Naive B cell (primary cell): Measurements from ENCODE around the gene CACNA1S. TPM values are rescaled to one million over a fixed set of nuclear protein-coding genes. Genes with fewer than 3 reads are reported as not detected.
A peak's percentile ranks its signal among the peaks of the same experiment; 100 is the strongest.

Source experiments
- ATAC-seq, 2 donors: fragments of 150-1000 bp; cut with Tn5 transposase; 2 replicates each; pipeline ENCODE4 v1.10.0; 2021; ENCODE audit warnings: low read depth in 2 of 2, mild to moderate bottlenecking in 2 of 2, moderate library complexity in 2 of 2
- DNase-seq: peaks from one replicate; pipeline ENCODE4 v3.0.0; 2022
- H3K27ac Mint-ChIP-seq, 6 donors: one replicate each; pipeline ENCODE4 v1.8.0; 2020 to 2022; ENCODE audit warnings: mild to moderate bottlenecking in 6 of 6, mixed read lengths in 6 of 6, moderate library complexity in 5 of 6, inconsistent platforms in 2 of 6
- H3K27me3 Mint-ChIP-seq, 3 donors: one replicate each; pipeline ENCODE4 v1.8.0; 2021 to 2022; ENCODE audit warnings: mixed read lengths in 3 of 3, mild to moderate bottlenecking in 1 of 3
- H3K36me3 Mint-ChIP-seq, 2 donors: one replicate each; pipeline ENCODE4 v1.8.0; 2020 to 2022; ENCODE audit warnings: mixed read lengths in 2 of 2, inconsistent platforms in 1 of 2, mild to moderate bottlenecking in 1 of 2
- H3K4me1 Mint-ChIP-seq, 3 donors: one replicate each; pipeline ENCODE4 v1.8.0; 2020 to 2022; ENCODE audit warnings: mixed read lengths in 3 of 3, inconsistent platforms in 1 of 3, mild to moderate bottlenecking in 1 of 3, moderate library complexity in 1 of 3
- H3K4me3 Mint-ChIP-seq, 8 donors: one replicate each; pipeline ENCODE4 v1.8.0; 2020 to 2022; ENCODE audit warnings: mild to moderate bottlenecking in 8 of 8, mixed read lengths in 8 of 8, moderate library complexity in 8 of 8, inconsistent platforms in 2 of 8
- H3K9me3 Mint-ChIP-seq, 7 donors: one replicate each; pipeline ENCODE4 v1.8.0; 2020 to 2022; ENCODE audit warnings: mixed read lengths in 7 of 7, mild to moderate bottlenecking in 5 of 7, inconsistent platforms in 2 of 7, moderate library complexity in 1 of 7
- polyA plus RNA-seq, 6 donors: library from polyadenylated mRNA; unstranded; fragments of 300-500 nt; fragmentation: Illumina TruSeq; gene quantifications; one replicate each; pipeline ENCODE4 v1.2.3, GENCODE V29; 2021; ENCODE audit warnings: low read depth in 6 of 6

Gene CACNA1S
- polyA plus RNA-seq, result not detected

- DNase-seq (no peak), ATAC-seq (no peak)
- peak within 1 kb of the TSS in 1 of 6 donors; percentile 79 for H3K27ac Mint-ChIP-seq
- H3K27me3 Mint-ChIP-seq, result peaks cover 25 to 46% (median 33%) of the 10 kb centered on the region in 3 donors
- H3K9me3 Mint-ChIP-seq, result no peaks in the 10 kb centered on the region
- peaks cover 0 to 13% (median 8%) of the 10 kb centered on the region in 3 donors for H3K4me1 Mint-ChIP-seq
- H3K4me3 Mint-ChIP-seq, result peak within 1 kb of the TSS; percentile 25 to 74 (median 60)
- no peaks in the 10 kb centered on the region for H3K36me3 Mint-ChIP-seq
Observed at GRCh38 chr1:201112173-201112731, at the start of gene CACNA1S. Gene CACNA1S (minus strand): TSS chr1:201112426. CDS start chr1:201112339, 87 bp downstream.

DNA sequence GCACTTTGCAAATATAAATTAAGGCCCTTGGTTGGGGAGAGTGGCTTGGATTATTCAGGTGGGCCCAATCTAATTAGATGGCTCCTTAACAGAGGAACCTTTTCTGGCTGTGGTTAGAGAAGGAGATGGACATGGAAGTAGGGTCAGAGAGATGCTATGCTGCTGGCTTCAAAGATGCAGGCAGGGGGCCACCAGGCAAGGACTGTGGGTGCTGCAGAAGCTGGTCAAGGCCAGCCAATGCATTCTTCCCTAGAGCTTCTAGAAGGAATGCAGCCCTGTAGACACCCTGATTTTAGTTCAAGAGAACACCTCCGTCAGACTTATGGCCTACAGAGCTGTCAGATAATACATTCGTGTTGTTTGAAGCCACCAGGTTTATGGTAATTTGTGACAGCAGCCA is 45.7 kb upstream of the CACNA1S start:
- peaks cover 12 to 14% (median 13%) of the 10 kb centered on the region in 3 donors for H3K4me1 Mint-ChIP-seq
- H3K36me3 Mint-ChIP-seq, result no peaks in the 10 kb centered on the region
- H3K27ac Mint-ChIP-seq, result no peak overlapping the region
- no peak overlapping the region for H3K4me3 Mint-ChIP-seq
- H3K9me3 Mint-ChIP-seq, result no peaks in the 10 kb centered on the region
- ATAC-seq (no peak), DNase-seq (no peak)
- H3K27me3 Mint-ChIP-seq, result peaks cover 29 to 32% (median 30%) of the 10 kb centered on the region in 3 donors

DNA sequence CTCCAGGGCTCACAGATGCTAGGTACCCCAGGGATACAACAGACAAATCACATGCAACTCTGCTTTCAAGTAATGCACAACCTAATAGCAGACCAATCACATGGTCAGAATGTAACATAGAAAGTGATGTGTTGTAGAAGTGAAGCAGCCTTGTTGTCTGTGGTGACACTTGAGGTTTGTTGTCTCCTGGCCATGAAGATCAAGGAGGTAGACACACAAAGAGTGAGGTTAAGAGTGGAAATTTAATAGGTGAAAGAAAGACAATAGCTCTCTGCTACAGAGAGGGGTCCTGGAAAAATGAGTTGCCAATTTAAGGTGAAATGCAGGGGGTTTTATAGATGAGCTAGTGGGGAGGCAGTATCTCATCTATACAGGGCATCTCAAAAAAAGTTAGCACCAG is 44.6 kb upstream of the CACNA1S start:
- ATAC-seq (no peak), DNase-seq (no peak)
- H3K27ac Mint-ChIP-seq, result no peak overlapping the region
- no peaks in the 10 kb centered on the region for H3K9me3 Mint-ChIP-seq
- H3K27me3 Mint-ChIP-seq, result peaks cover 23 to 32% (median 29%) of the 10 kb centered on the region in 3 donors
- peak overlapping the region in 1 of 8 donors; percentile 60 for H3K4me3 Mint-ChIP-seq
- peaks cover 14 to 16% (median 14%) of the 10 kb centered on the region in 3 donors for H3K4me1 Mint-ChIP-seq
- no peaks in the 10 kb centered on the region for H3K36me3 Mint-ChIP-seq

- peaks cover 14 to 18% (median 16%) of the 10 kb centered on the region in 3 donors for H3K4me1 Mint-ChIP-seq
- no peak overlapping the region for H3K27ac Mint-ChIP-seq
- H3K4me3 Mint-ChIP-seq, result peak overlapping the region in 1 of 8 donors; percentile 60
- peaks cover 23 to 32% (median 29%) of the 10 kb centered on the region in 3 donors for H3K27me3 Mint-ChIP-seq
- H3K9me3 Mint-ChIP-seq, result no peaks in the 10 kb centered on the region
- peaks cover 2 to 3% of the 10 kb centered on the region in 2 donors for H3K36me3 Mint-ChIP-seq
- DNase-seq, result no peak
- no peak for ATAC-seq
Observed at GRCh38 chr1:201156346-201156745, 44.1 kb upstream of the CACNA1S start.

DNA sequence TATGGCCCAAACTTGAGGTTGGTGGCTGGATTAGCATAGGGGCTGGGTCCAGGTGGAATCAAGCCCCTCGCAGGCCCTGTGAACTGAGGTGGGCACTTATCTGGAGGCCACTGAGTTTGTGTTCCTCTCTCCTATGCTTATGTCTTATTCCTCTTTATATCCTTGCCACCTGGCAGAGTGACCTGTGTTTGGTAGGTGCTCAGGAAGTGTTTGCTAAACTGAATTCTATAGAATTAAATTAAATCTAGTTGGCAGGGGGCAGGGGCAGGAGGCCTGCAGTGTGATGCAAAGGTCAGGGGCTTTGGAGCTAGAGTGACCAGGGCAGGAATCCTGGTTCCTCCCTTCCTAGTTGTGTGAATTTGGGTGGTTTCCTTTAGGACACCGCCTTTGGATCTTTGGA is 43.1 kb upstream of the CACNA1S start:
- no peak for ATAC-seq
- no peaks in the 10 kb centered on the region for H3K9me3 Mint-ChIP-seq
- DNase-seq, result no peak
- peaks cover 9 to 10% of the 10 kb centered on the region in 2 donors for H3K36me3 Mint-ChIP-seq
- peaks cover 23 to 29% (median 28%) of the 10 kb centered on the region in 3 donors for H3K27me3 Mint-ChIP-seq
- peak overlapping the region in 3 of 8 donors; percentile 13 to 85 (median 59) for H3K4me3 Mint-ChIP-seq
- peaks cover 14 to 22% (median 16%) of the 10 kb centered on the region in 3 donors for H3K4me1 Mint-ChIP-seq
- H3K27ac Mint-ChIP-seq, result peak overlapping the region in 2 of 6 donors; percentile 13 to 41

DNA sequence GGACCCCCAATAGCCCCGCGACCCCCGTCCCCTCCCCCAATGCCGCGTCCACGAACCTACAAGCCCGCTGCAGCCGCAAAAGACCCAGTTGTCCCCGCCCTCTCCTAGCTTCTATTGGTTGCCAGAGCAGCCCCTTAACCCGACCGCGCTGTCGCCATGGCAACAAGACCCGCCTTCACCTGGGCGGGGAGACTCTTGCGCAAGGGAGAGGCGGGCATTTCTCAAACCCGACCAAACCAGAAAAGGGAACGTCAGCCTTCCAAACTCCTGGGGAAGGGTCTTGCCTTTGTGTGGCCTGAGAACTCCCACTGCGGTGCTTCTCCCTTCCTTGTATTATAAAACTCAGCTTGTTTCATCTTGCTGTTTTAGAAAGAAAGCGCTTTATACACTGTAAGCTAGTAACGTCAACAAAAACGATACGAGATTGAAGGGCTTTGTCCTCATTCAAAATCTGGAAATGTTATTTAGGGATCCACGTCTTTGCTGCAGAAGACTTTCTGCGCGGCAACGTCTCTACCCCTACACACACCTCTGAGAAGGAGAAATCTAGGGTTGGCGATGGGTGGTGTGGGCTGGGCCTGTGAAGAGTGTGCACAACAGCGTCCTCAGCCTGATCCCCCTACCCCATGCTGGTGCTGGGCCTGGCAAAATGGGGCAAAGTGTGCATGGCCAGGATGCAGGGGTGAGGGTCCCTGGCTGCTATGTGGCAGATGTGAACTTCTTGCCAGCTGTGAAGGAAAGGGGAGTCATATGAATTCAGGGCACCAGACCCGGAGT is 42.4 kb upstream of the CACNA1S start, which contains the start of gene TMEM9:
Gene TMEM9, minus strand, starts transcription at position 86 of the 777 bp plus-strand sequence. CDS start 551 bp downstream, outside the sequence.
- H3K9me3 Mint-ChIP-seq, result no peaks in the 10 kb centered on the region
- peaks cover 23 to 29% (median 23%) of the 10 kb centered on the region in 3 donors for H3K27me3 Mint-ChIP-seq
- H3K4me3 Mint-ChIP-seq, result peak within 1 kb of the TSS; percentile 85 to 97 (median 92)
- peaks cover 9 to 10% of the 10 kb centered on the region in 2 donors for H3K36me3 Mint-ChIP-seq
- peak; percentile 97 to 98 for ATAC-seq
- H3K27ac Mint-ChIP-seq, result peak within 1 kb of the TSS; percentile 69 to 97 (median 85)
- H3K4me1 Mint-ChIP-seq, result peaks cover 14 to 22% (median 16%) of the 10 kb centered on the region in 3 donors
- peak; percentile 95 for DNase-seq

GRCh38 chr1:201153474-201154388 is 41.5 kb upstream of the CACNA1S start:
- peak overlapping the region; percentile 85 to 97 (median 92) for H3K4me3 Mint-ChIP-seq
- peak; percentile 72 to 78 for ATAC-seq
- peaks cover 18 to 23% (median 19%) of the 10 kb centered on the region in 3 donors for H3K27me3 Mint-ChIP-seq
- DNase-seq, result no peak
- H3K9me3 Mint-ChIP-seq, result no peaks in the 10 kb centered on the region
- peaks cover 14 to 22% (median 16%) of the 10 kb centered on the region in 3 donors for H3K4me1 Mint-ChIP-seq
- H3K27ac Mint-ChIP-seq, result peak overlapping the region; percentile 69 to 97 (median 85)
- H3K36me3 Mint-ChIP-seq, result peaks cover 9 to 14% of the 10 kb centered on the region in 2 donors

GRCh38 chr1:201149400-201149799 is 37.2 kb upstream of the CACNA1S start:
- Mint-ChIP-seq H3K4me1 (peaks cover 10 to 17% (median 17%) of the 10 kb centered on the region in 3 donors), H3K9me3 (no peaks in the 10 kb centered on the region), H3K27me3 (no peaks in the 10 kb centered on the region), H3K4me3 (peak overlapping the region in 1 of 8 donors; percentile 64), H3K27ac (no peak overlapping the region), H3K36me3 (peaks cover 34 to 39% of the 10 kb centered on the region in 2 donors)
- peak; percentile 9 for DNase-seq
- ATAC-seq, result no peak

GRCh38 chr1:201147396-201148015 is 35.3 kb upstream of the CACNA1S start:
- ATAC-seq, result no peak
- Mint-ChIP-seq H3K4me3 (no peak overlapping the region), H3K4me1 (peaks cover 3 to 10% (median 9%) of the 10 kb centered on the region in 3 donors), H3K36me3 (peaks cover 40 to 58% of the 10 kb centered on the region in 2 donors), H3K9me3 (no peaks in the 10 kb centered on the region), H3K27ac (peak overlapping the region in 1 of 6 donors; percentile 58), H3K27me3 (no peaks in the 10 kb centered on the region)
- DNase-seq, result no peak

- peaks cover 40 to 63% of the 10 kb centered on the region in 2 donors for H3K36me3 Mint-ChIP-seq
Observed at GRCh38 chr1:201146626-201147390, 34.6 kb upstream of the CACNA1S start.

GRCh38 chr1:201145816-201146215 is 33.6 kb upstream of the CACNA1S start:
- no peak for DNase-seq
- Mint-ChIP-seq H3K9me3 (no peaks in the 10 kb centered on the region), H3K27me3 (no peaks in the 10 kb centered on the region), H3K4me3 (no peak overlapping the region), H3K36me3 (peaks cover 32 to 61% of the 10 kb centered on the region in 2 donors), H3K4me1 (peaks cover 3 to 6% (median 6%) of the 10 kb centered on the region in 3 donors), H3K27ac (peak overlapping the region in 1 of 6 donors; percentile 30)
- no peak for ATAC-seq

More at GRCh38 chr1:201146626-201147390, 34.6 kb upstream of the CACNA1S start:
- Mint-ChIP-seq H3K4me3 (no peak overlapping the region), H3K27ac (no peak overlapping the region), H3K9me3 (no peaks in the 10 kb centered on the region), H3K27me3 (no peaks in the 10 kb centered on the region), H3K4me1 (peaks cover 3 to 8% (median 6%) of the 10 kb centered on the region in 3 donors)
- DNase-seq (no peak), ATAC-seq (no peak)

GRCh38 chr1:201145132-201145531 is 32.9 kb upstream of the CACNA1S start:
- H3K36me3 Mint-ChIP-seq, result peaks cover 31 to 61% of the 10 kb centered on the region in 2 donors
- H3K27ac Mint-ChIP-seq, result no peak overlapping the region
- H3K9me3 Mint-ChIP-seq, result no peaks in the 10 kb centered on the region
- ATAC-seq, result no peak
- H3K4me3 Mint-ChIP-seq, result peak overlapping the region in 1 of 8 donors; percentile 42
- DNase-seq, result no peak
- peaks cover 4 to 8% (median 5%) of the 10 kb centered on the region in 3 donors for H3K4me1 Mint-ChIP-seq
- H3K27me3 Mint-ChIP-seq, result no peaks in the 10 kb centered on the region
